ENCODE data around the gene OLAH.

OLAH gene

GRCh38 chr10:15069230-15069629 is 25.5 kb downstream of the OLAH start:
- DNase-seq: no peak

DNA sequence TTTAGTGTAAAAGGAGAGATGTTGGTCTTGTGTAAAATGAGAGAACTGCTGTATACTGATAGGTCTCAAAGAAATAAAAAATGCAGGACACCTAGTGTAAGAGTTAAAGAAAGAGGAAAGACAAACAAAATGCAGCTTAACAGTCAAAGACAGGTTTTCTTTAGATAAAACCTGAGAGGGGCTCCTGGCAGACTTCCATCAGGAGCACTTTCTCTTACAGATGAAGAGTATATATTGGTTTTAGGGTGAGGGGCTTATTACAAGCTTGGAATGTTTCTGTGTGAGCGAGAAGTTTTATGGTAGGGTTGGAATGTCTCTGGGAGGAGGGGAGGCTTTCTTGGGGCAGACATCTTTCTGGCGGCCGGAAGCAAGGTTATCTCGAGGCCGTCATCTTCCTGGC is 28.6 kb downstream of the OLAH start:
- no peak for DNase-seq

- DNase-seq: no peak
Measured at GRCh38 chr10:15075421-15075820, 31.7 kb downstream of the OLAH start.

DNA sequence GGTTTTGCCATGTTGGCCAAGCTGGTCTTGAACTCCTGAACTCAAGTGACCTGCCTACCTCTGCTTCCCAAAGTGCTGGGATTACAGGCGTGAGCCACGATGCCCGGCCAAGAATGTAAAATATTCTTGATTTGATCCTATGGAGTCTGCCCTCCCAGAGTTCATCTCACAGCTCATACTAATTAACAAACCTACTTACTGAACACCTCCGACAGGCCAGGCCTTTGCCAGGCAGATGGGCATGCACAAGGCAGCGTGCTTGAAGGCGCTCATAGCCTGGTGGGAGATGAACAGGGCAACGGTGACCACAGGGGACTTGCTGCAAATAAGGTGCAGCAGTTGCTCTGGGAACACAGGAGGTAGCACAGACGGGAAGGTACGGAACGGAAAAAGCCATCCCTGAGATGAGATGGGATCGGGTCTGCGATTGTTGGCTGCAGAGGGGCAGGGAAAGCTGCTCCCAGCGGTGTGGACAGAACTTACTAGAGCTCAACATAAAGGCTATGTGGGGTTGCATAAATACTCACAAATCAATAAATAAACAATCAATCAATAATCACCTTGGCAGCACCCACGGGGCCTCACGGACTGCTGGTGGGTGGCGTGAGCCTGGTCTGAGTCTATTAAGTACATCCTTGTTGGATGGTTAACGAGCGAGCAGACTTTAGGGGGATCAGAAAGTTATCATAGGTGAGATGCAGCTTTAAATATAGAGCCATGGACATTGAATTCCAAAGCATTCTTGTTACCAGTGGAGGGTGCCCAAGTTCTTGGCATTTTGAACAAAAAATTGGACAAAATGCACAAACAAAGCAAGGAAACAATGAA is 40.1 kb downstream of the OLAH start:
- no peak for DNase-seq

- DNase-seq: peak; percentile 36
Measured at GRCh38 chr10:15084502-15084922, 40.8 kb downstream of the OLAH start.

GRCh38 chr10:15088428-15089261 is 44.9 kb downstream of the OLAH start, which contains the start of gene ACBD7:
Gene ACBD7 (minus strand): TSS chr10:15088776. CDS start chr10:15088728, 48 bp downstream.
- peak; percentile 82 for DNase-seq

GRCh38 chr10:15091418-15091817 is 47.7 kb downstream of the OLAH start:
- DNase-seq: no peak

GRCh38 chr10:15092855-15093408 is 49.2 kb downstream of the OLAH start:
- DNase-seq: no peak

DNA sequence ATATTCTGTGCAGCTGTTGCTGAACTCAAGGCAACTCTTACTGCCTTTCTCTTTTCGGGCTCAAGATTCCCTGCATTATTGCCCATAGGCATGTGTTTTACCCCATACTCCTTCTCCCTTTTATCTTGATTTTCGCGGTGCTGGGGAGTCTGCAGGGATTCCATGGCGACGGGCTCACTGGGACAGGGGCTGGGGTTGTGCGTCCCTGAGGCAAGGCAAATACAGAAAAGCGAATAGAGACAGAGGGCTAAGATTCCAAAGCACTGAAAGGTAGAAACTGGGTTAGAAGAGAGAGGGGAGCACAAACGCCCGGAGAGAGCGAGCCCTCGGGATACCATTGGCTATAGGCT is 52.9 kb downstream of the OLAH start:
- DNase-seq: no peak

DNA sequence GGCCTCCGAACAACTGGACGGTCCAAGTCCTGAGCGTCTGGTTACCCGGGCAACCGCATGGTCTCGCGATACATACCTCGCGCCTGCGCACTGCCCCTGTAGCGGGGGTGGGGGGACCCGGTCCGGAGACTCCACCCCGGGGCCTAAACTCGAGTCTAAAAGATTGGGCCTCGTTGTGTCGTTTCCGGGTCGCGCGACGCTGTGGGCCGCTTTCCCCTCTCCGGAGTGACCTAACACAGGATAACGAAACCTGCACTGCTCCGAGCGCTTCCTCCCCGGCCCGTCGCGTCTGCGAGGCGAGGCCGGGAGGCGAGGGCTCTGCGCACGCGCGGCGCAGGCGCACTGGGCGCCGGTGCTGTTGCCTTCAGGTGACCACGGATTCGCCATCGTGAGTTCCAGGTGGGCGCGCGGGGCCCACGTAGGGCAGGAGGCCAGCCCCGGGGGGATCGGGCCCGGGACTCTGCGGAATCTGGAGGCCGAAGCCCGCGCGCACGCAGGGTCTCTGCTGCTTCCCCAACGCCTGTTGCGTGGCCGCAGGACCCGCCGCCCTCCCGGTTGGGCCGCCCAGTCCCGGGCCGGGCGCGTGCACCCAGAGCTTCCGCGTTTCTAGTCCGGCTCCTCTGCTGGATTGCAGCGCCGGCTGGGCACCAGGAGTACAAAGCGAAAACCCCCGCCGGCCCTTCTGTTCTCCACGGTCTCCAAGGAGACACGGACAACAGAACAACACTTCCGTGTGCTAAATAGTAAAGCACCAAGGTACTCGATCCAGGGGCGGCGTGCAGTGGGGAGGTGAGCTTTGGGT is 53.5 kb downstream of the OLAH start, which contains the start of gene RPP38:
Gene RPP38 (plus strand): TSS at position 345 of the 802 bp plus-strand sequence. CDS start 5,960 bp downstream, outside the sequence.
- DNase-seq: peak; percentile 100

GRCh38 chr10:15099886-15100285 is 56.1 kb downstream of the OLAH start:
- no peak for DNase-seq

- no peak for DNase-seq
Measured at GRCh38 chr10:15103513-15103912, 59.8 kb downstream of the OLAH start.

DNA sequence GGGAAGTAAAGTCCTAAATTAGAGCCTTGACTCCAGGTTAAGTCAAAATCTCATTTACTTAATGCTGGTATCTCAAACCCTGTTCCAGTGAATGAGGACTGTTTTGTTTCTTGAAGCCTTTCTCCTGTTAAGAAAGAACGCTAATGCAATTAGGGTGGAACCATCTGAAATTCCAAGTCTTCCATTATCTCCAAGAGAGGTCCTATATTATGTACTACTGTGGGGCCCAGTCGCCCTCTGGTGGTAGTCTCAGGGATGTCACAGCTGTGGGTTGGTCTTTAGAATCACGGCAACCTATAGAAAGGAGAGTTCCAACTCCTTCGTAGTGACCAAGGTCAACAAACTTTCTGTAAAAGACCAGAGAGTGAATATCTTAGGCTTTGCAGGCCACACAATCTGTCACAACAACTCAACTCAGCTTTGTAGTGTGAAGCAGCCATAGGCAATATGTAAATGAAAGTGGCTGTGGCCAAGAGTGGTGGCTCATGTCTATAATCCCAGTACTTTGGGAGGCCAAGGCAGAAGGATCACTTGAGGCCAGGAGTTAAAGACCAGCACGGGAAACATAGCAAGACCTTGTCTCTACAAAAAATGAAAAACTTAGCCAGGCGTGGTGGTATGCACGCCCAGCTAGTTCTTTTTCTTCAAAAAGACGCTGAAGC is 62.7 kb downstream of the OLAH start:
- DNase-seq: peak; percentile 32

GRCh38 chr10:15112657-15113056 is 68.9 kb downstream of the OLAH start:
- no peak for DNase-seq

DNA sequence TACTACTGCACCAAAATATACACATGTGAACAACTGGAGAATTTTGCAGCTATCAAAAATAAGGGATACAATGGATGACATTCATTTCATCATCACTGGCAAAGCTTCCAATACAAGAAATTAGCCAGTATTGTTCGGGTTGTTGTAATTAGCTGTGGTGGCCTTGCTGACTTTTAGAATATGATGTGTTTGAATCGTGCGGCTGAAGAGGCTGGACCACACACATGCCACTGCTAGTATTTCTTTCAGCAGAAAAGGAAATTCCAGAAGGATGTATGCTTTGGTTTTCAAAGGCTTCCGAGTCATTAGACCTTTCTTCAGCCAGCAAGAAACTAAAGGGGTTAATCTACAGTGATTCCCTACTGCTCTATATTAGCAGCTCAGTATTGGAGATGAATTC is 70.0 kb downstream of the OLAH start:
- DNase-seq: no peak

DNA sequence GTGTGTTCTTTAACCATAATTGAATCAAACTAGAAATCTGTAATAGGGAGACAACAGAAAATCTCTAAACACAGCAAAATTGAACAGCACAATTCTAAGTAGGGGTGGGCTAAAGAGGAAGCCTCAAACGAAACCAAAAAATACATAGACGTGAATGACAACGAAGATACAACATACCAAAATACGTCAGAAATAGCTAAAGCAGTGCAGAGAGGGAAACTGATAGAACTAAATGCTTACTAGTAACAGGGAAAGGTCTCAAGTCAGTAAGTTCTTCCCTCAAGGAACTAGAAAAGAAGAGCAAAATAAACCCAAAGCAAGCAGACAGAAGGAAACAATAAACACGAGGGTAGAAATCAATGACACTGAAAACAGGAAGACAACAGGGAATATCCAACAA is 72.5 kb downstream of the OLAH start:
- DNase-seq: no peak

GRCh38 chr10:15118615-15119014 is 74.9 kb downstream of the OLAH start:
- no peak for DNase-seq

DNA sequence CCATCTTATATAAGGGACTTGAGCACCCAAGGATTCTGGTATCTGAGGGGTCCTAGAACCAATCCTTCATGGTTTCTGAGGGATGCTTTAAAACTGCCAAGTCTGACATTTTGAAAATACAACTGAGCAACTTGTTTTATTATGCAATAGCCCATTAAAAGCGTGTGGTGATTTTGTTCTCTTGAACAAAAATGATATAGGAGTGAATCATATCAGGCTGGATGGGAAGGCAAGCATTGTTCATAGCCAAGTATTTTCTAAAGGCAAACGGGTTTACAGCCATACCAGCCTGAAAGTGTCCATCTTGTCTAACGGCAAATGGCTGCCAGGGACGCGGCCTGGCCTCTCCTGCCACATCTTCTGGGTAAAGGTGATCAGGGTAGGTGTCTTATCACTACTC is 76.8 kb downstream of the OLAH start:
- no peak for DNase-seq

DNA sequence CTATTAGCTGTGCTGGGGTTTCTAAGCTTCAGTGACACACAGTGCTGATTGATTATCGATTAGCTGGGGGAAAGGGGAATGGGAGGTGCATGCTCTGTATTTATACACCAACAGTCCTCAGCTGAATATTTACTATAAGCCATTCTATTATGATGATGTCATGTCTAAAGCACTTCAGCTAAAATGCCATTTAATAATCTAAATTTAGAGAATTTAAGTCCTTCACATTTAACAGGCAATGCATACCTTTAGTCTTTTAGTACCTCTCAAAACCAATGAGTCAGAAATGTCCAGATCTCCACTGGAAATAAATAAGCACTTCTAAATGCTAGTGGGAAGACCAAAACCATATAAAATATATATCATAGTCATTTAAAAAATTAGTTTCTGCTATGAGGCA is 78.0 kb downstream of the OLAH start:
- DNase-seq: no peak

- no peak for DNase-seq
Measured at GRCh38 chr10:15122477-15123030, 78.8 kb downstream of the OLAH start.

Measured in right kidney (tissue), 1 donor.